ENCODE results near the gene HHIPL1.

HHIPL1 gene

GRCh38 chr14:99649643-99650042 lies 4.7 kb downstream of the HHIPL1 start:
- no peak overlapping the region for H2AFZ ChIP-seq (ENCODE audit: low read depth, low read length, severe bottlenecking)
- H3K27me3 ChIP-seq (ENCODE audit: low read length): no peaks in the 10 kb centered on the region
- no peak overlapping the region for H3K4me2 ChIP-seq (ENCODE audit: low read depth, low read length, poor library complexity, severe bottlenecking)
- no peaks in the 10 kb centered on the region for H3K9me3 ChIP-seq (ENCODE audit: insufficient read depth, low read length)
- H3K9me2 ChIP-seq (replicated peaks; ENCODE audit: insufficient read depth, low read length): no peaks in the 10 kb centered on the region
- no peak overlapping the region for H3K9ac ChIP-seq (ENCODE audit: low read length)
- no peaks in the 10 kb centered on the region for H3F3A ChIP-seq (ENCODE audit: insufficient read depth)
- TF ChIP-seq CTCF (IDR thresholded peaks at IDR 0.05; ENCODE audit: insufficient read depth, low read length, poor library complexity, severe bottlenecking) (no peak), EZH2phosphoT487 (conservative IDR thresholded peaks at IDR 0.05; ENCODE audit: low read length) (no peak)
- H3K79me2 ChIP-seq (ENCODE audit: insufficient read depth, low read length): no peaks in the 10 kb centered on the region
- no peak overlapping the region for H3K27ac ChIP-seq (ENCODE audit: low read depth, low read length)
- no peaks in the 10 kb centered on the region for H4K20me1 ChIP-seq (ENCODE audit: low read depth, low read length)
- no peaks in the 10 kb centered on the region for H3K36me3 ChIP-seq (ENCODE audit: low read length)
- H3K4me3 ChIP-seq (ENCODE audit: insufficient read depth, low read length, poor library complexity, severe bottlenecking): no peak overlapping the region

GRCh38 chr14:99650189-99650588 lies 5.3 kb downstream of the HHIPL1 start:
- no peak overlapping the region for H3K4me2 ChIP-seq (ENCODE audit: low read depth, low read length, poor library complexity, severe bottlenecking)
- no peaks in the 10 kb centered on the region for H3K9me2 ChIP-seq (replicated peaks; ENCODE audit: insufficient read depth, low read length)
- H3K4me3 ChIP-seq (ENCODE audit: insufficient read depth, low read length, poor library complexity, severe bottlenecking): no peak overlapping the region
- TF ChIP-seq CTCF (IDR thresholded peaks at IDR 0.05; ENCODE audit: insufficient read depth, low read length, poor library complexity, severe bottlenecking): no peak
- TF ChIP-seq EZH2phosphoT487 (conservative IDR thresholded peaks at IDR 0.05; ENCODE audit: low read length): no peak
- H3F3A ChIP-seq (ENCODE audit: insufficient read depth): no peaks in the 10 kb centered on the region
- no peaks in the 10 kb centered on the region for H3K79me2 ChIP-seq (ENCODE audit: insufficient read depth, low read length)
- H3K27me3 ChIP-seq (ENCODE audit: low read length): no peaks in the 10 kb centered on the region
- H3K36me3 ChIP-seq (ENCODE audit: low read length): no peaks in the 10 kb centered on the region
- no peak overlapping the region for H2AFZ ChIP-seq (ENCODE audit: low read depth, low read length, severe bottlenecking)
- no peaks in the 10 kb centered on the region for H4K20me1 ChIP-seq (ENCODE audit: low read depth, low read length)
- no peaks in the 10 kb centered on the region for H3K9me3 ChIP-seq (ENCODE audit: insufficient read depth, low read length)
- H3K27ac ChIP-seq (ENCODE audit: low read depth, low read length): no peak overlapping the region
- no peak overlapping the region for H3K9ac ChIP-seq (ENCODE audit: low read length)

GRCh38 chr14:99651953-99652746 lies 7.2 kb downstream of the HHIPL1 start:
- Histone ChIP-seq H3K4me3 (ENCODE audit: insufficient read depth, low read length, poor library complexity, severe bottlenecking) (no peak overlapping the region), H3F3A (ENCODE audit: insufficient read depth) (no peaks in the 10 kb centered on the region), H3K36me3 (ENCODE audit: low read length) (no peaks in the 10 kb centered on the region), H3K79me2 (ENCODE audit: insufficient read depth, low read length) (no peaks in the 10 kb centered on the region), H3K9me2 (replicated peaks; ENCODE audit: insufficient read depth, low read length) (no peaks in the 10 kb centered on the region), H3K4me2 (ENCODE audit: low read depth, low read length, poor library complexity, severe bottlenecking) (no peak overlapping the region), H3K27ac (ENCODE audit: low read depth, low read length) (no peak overlapping the region), H3K9me3 (ENCODE audit: insufficient read depth, low read length) (no peaks in the 10 kb centered on the region), H2AFZ (ENCODE audit: low read depth, low read length, severe bottlenecking) (no peak overlapping the region), H3K27me3 (ENCODE audit: low read length) (no peaks in the 10 kb centered on the region), H4K20me1 (ENCODE audit: low read depth, low read length) (no peaks in the 10 kb centered on the region), H3K9ac (ENCODE audit: low read length) (no peak overlapping the region)
- no peak for TF ChIP-seq CTCF (IDR thresholded peaks at IDR 0.05; ENCODE audit: insufficient read depth, low read length, poor library complexity, severe bottlenecking)
- no peak for TF ChIP-seq EZH2phosphoT487 (conservative IDR thresholded peaks at IDR 0.05; ENCODE audit: low read length)
